ENCODE measurements around the gene P4HA1. TPM values are rescaled to one million over a fixed set of nuclear protein-coding genes. Genes with fewer than 3 reads are reported as not detected.
A peak's percentile ranks its signal among the peaks of the same experiment; 100 is the strongest.

P4HA1 gene
- polyA plus RNA-seq, 1 experiment: 245 TPM

DNA sequence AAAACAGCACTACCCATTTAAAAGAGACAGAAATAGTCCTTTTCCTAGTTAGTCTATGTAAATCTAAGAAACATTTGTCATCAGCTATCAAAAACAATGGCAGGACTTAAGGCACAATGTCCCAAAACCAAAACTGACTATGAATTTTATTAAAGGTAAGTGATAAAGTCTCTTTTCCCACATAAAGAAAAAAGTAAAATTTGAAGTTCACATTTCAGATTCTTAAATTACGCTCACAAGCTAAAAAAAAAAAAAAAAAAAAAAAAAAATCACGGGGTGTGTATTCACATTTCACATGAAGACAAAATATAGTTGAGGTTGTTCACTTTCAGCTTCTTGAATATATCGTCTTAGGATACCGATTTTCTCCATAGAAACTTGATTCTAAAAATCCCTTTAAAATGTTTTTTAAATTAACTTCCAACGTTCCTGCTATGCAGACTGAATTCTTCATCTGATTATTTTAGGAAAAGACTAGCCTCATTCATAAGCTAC is 1.6 kb downstream of the P4HA1 start:
- no peak for DNase-seq (ENCODE audit: low read depth, low spot score)
- TF ChIP-seq, protein P1, sequence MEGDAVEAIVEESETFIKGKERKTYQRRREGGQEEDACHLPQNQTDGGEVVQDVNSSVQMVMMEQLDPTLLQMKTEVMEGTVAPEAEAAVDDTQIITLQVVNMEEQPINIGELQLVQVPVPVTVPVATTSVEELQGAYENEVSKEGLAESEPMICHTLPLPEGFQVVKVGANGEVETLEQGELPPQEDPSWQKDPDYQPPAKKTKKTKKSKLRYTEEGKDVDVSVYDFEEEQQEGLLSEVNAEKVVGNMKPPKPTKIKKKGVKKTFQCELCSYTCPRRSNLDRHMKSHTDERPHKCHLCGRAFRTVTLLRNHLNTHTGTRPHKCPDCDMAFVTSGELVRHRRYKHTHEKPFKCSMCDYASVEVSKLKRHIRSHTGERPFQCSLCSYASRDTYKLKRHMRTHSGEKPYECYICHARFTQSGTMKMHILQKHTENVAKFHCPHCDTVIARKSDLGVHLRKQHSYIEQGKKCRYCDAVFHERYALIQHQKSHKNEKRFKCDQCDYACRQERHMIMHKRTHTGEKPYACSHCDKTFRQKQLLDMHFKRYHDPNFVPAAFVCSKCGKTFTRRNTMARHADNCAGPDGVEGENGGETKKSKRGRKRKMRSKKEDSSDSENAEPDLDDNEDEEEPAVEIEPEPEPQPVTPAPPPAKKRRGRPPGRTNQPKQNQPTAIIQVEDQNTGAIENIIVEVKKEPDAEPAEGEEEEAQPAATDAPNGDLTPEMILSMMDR (IDR thresholded peaks at IDR 0.05; ENCODE audit: low read depth, low read length): no peak
- H3K4me3 ChIP-seq (ENCODE audit: low read depth, low read length): peak overlapping the region; percentile 90
- ChIA-PET CTCF (interaction anchor here (0.6 to 4.3 kb wide), 5 partner anchors 12 to 776 kb away, joined by 3 to 23 read pairs (median 4); no protein-coding TSS in a partner anchor), POLR2A (interaction anchor here (0.6 to 3.2 kb wide), 11 partner anchors 15 to 719 kb away, joined by 3 to 26 read pairs (median 4); partner anchors contain the start of genes ECD, FAM149B1 and NUDT13)
- H3K9me3 ChIP-seq (ENCODE audit: control insufficient read depth, insufficient read depth, low read length): peaks cover 5% of the 10 kb centered on the region; the same call in 1 of the 2 replicates
- H3K27me3 ChIP-seq (ENCODE audit: control insufficient read depth, insufficient read depth, low read length): no peaks in the 10 kb centered on the region
- H3K27ac ChIP-seq (ENCODE audit: low read depth, low read length): peak overlapping the region; percentile 95

DNA sequence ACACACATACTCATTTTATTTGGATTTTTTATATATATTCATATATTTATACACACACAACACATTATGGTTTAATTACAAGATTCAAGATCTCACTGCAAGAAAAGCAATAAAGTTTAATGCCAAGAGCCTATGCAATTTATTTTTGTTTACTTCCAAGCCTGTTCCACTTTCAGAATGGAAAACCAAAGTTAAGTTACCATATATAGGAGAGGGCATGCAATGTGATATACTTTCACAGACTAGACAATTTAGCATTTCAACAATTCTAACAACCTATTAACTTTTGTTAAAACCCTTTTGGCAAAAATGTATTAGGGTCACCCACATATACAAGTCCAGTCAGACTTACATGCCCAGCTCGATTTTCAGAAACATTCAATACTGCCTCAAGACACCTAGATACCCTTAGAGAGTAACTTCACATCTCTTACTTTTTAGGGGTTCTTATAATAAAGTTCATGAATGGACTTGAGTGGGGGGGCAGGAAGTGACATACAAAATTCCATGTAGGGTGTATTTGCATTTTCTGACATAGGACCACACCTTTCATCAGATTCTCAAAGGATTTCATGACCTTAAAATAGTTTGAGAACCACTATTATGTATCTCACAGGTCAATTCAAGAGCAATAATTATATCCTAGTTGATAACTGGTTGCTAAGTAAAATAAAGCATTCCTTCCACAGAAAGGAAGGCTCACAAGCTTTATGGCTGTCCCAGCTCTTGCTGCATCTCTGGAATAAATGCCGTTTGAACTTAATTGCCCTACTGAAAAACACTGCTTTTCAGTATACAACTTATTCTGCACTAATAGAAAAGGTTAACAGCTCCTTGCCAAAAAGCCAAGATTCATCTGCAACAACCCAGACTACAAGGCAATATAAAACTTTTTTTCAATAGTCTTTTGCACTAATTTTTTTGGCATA is 2.5 kb downstream of the P4HA1 start:
- Histone ChIP-seq H3K27ac (ENCODE audit: low read depth, low read length) (no peak overlapping the region), H3K4me3 (ENCODE audit: low read depth, low read length) (peak overlapping the region; percentile 90), H3K27me3 (ENCODE audit: control insufficient read depth, insufficient read depth, low read length) (no peaks in the 10 kb centered on the region), H3K9me3 (ENCODE audit: control insufficient read depth, insufficient read depth, low read length) (peaks cover 5% of the 10 kb centered on the region; the same call in 1 of the 2 replicates)
- POLR2A ChIA-PET: interaction anchor here (0.7 to 3.2 kb wide), 3 partner anchors 11 to 74 kb away, joined by 3 to 26 read pairs (median 3); partner anchors contain the start of genes ECD and FAM149B1
- TF ChIP-seq, protein P1 (IDR thresholded peaks at IDR 0.05; ENCODE audit: low read depth, low read length): no peak
- no peak for DNase-seq (ENCODE audit: low read depth, low spot score)
- CTCF ChIA-PET: interaction anchor here (0.6 to 4.3 kb wide), 2 partner anchors 64 to 775 kb away, joined by 4 to 23 read pairs; no protein-coding TSS in a partner anchor

DNA sequence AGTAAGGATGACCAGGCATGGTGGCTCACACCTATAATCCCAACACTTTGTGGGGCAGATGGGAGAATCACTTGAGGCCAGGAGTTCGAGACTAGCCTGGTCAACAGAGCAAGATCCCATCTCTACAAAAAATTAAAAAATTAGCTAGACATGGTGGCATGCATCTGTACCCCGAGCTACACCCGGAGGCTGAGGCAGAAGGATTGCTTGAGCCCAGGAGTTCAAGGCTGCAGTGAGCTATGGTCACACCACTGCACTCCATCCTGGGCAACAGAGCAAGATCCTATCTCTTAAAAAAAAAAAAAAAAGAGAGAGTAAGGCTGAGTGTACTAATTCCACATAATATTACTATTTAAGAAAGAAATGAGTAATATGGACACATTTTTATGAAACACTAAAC is 3.8 kb downstream of the P4HA1 start:
- Histone ChIP-seq H3K4me3 (ENCODE audit: low read depth, low read length) (no peak overlapping the region), H3K27me3 (ENCODE audit: control insufficient read depth, insufficient read depth, low read length) (no peaks in the 10 kb centered on the region), H3K9me3 (ENCODE audit: control insufficient read depth, insufficient read depth, low read length) (peaks cover 5% of the 10 kb centered on the region; the same call in 1 of the 2 replicates), H3K27ac (ENCODE audit: low read depth, low read length) (no peak overlapping the region)
- no peak for DNase-seq (ENCODE audit: low read depth, low spot score)
- ChIA-PET CTCF (interaction anchor here (0.6 to 4.3 kb wide), 2 partner anchors 66 to 525 kb away, joined by 4 to 23 read pairs; no protein-coding TSS in a partner anchor), POLR2A (no interaction called here)
- TF ChIP-seq, protein P1 (IDR thresholded peaks at IDR 0.05; ENCODE audit: low read depth, low read length): no peak

DNA sequence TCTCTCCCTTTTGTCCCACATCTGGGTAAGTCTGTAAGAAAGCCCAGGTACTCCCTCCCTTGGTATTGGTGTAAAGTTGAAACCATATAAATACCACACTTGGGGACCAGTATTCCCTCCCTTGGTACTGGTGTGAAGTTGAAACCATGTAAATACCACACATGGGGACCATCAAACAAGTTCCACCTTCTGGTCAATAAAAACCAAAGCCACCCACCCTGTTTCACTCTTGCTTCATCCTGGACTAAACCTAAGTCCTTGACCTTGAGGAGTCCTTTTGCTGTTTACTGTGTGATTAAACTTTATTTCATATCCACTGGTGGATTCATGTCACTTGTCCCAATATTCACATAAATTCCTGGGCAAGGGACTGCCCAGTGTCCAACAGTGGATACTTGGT is 8.4 kb downstream of the P4HA1 start:
- no peaks in the 10 kb centered on the region for H3K9me3 ChIP-seq (ENCODE audit: control insufficient read depth, insufficient read depth, low read length)
- no peak overlapping the region for H3K4me3 ChIP-seq (ENCODE audit: low read depth, low read length)
- CTCF ChIA-PET: interaction anchor here (1.9 kb wide), 1 partner anchor 71 kb away, joined by 6 read pairs; no protein-coding TSS in a partner anchor
- no peak for DNase-seq (ENCODE audit: low read depth, low spot score)
- no peak overlapping the region for H3K27ac ChIP-seq (ENCODE audit: low read depth, low read length)
- H3K27me3 ChIP-seq (ENCODE audit: control insufficient read depth, insufficient read depth, low read length): no peaks in the 10 kb centered on the region
- TF ChIP-seq, protein P1 (IDR thresholded peaks at IDR 0.05; ENCODE audit: low read depth, low read length): no peak
- POLR2A ChIA-PET: no interaction called here

Data from AG04450 (cell line).